Activated CD4-positive, alpha-beta T cell treated with anti-CD3 and anti-CD28 coated beads, Interleukin-2, amount 50 U/mL, for 16 hours (primary cell): ENCODE results near the gene C1orf52.

ENCODE experiments used
- DNase-seq: peaks from one replicate; pipeline ENCODE4 v3.0.0-alpha.2; 2020

Gene C1orf52

DNA sequence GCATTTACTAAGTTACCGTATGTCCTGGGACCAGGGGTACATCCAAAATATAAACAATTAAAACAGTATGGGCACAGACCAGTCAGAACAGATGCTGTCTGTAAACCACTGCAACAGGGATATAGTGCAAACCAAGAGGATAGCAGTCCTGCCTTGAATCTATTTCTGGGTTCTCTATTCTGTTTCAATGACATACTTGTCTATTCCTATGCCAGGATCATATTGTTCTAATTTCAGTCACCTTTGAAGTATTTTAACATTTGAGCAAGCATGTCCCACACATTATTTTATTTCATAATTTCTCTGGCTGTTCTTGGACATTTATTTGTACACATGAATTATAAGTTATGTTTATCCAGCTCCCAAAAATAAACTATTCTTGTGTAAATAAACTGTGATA lies 30.5 kb downstream of the C1orf52 start:
- no peak for DNase-seq

DNA sequence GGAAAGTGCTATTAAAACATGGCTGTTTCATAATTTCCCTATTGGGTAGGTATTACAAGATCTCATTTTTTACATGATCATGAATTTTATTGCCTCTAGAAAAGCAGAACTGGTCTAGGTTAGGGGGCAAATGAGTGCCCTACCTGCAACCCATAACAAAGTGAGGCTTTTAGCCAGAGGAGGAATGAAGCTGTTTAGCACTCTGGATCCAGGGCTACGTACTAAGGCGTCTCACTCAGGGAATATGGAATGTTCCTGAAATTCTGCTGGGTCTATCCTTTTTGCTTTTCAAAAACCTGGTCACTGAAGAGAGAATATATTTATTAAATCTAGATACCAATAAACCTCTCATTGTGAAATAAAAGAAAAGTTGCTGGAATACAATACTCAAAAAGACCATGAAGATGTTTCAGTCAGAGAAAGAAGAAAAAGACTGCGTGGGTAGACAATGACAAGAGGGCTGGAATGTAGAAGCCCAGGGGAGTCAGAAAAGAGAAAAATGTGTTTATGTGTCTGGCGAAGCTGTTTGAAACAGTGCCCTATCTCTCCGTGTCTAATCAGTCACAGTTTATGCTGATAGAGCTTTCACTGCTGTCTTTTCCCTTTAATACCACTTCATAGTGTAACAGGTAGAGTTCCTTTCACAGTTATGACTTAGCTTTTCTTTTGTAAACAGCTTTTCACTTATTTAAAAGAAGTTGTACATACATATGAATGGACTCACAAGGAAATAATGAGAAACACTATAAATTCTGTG lies 33.7 kb downstream of the C1orf52 start:
- no peak for DNase-seq

GRCh38 chr1:85224734-85225623 lies 34.5 kb downstream of the C1orf52 start:
- DNase-seq = no peak

DNA sequence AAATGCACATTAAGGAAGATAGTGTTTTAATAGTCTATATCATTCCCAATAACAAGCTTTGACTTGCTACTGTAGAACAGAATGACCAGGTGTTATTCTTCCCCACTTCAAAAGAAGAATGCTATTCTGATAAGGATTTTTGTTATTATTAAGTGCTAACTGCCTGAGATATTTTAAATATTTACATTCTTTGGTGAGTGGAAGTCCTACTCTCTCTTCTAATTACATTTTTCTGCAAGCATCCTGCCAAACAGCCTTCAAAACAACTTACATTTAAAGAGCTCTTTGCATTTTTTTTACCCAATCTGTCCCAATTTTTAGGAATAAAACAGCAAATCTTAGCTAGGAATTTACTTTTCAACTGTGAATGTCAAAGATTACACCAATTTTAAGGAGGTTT lies 35.2 kb downstream of the C1orf52 start:
- DNase-seq = no peak

DNA sequence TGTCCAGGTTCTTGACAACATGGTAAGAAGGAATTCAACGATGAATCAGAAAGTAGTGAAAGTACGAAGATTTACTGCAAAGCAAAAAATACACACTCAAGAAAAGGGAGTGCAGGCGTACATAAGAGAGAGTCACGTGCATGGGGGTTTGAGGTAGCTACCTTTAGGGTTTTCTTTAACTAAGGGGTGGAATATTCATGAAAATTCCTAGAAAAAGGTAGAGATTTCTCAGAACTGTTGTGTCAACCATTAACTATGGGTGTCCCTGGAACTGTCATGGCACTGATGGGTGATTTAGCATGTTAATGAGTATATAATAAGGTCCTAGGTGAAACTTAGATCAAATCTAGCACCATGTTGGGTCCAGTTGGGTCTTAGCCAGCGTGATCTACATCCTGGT lies 36.1 kb downstream of the C1orf52 start:
- DNase-seq = no peak

- no peak for DNase-seq
These were observed 38.7 kb downstream of the C1orf52 start for GRCh38 chr1:85220756-85221201.

DNA sequence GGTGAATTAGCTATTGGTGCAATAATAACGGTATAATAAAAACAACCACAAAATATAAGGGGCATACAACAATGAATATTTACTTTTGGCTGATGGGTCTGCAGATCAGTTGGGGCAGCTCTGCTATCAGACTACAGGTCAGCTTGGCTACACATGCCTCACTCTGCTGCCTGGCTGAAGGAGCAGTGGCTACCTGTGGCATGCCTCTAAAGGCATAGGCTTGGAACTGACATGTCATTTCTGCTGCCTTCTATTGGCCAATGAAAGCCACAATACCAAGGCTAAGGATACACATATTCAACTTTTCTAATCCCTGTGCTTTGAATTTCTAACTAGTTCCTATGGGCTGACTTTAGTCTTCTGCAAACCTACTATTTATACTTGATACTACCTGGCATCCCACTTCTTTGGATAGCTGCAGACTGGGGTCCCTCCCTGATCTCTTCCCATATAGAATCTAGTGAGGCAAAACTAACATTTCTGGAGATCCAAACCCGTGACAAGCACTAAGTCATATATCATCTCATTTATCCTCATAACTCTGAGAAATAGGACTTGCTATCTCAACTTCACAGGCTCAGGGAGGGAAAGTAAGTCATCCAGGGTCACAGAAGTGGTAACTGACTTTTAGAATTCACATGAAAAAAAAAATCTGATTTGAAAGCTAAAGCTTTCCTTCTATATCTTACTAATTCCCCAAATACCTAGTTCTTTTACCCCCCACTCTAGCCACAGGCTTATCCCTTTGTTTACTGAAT lies 39.4 kb downstream of the C1orf52 start:
- DNase-seq = no peak

DNA sequence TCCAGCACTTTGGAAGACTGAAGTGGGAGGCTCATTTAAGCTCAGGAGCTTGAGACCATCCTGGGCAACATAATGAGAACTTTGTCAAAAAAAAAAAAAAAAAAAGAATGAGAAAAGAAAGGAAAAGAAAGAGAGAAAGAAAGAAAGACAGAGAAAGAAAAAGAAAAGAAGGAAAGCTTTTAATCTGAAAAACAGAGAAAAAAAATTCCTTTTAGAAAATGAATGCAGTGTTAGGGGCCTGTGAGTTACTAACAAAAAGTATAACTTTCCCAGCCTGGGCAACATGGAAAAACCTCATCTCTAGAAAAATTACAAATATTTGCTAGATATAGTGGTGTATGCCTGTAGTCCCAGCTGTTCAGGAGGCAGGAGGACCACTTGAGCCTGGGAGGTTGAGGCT lies 42.8 kb downstream of the C1orf52 start:
- no peak for DNase-seq

- no peak for DNase-seq
These were observed 44.8 kb downstream of the C1orf52 start for GRCh38 chr1:85214654-85215053.

GRCh38 chr1:85208488-85208887 lies 51.0 kb downstream of the C1orf52 start:
- DNase-seq = no peak

- no peak for DNase-seq
These were observed 55.8 kb downstream of the C1orf52 start for GRCh38 chr1:85203573-85204171.

- DNase-seq = no peak
These were observed 56.6 kb downstream of the C1orf52 start for GRCh38 chr1:85202864-85203255.

DNA sequence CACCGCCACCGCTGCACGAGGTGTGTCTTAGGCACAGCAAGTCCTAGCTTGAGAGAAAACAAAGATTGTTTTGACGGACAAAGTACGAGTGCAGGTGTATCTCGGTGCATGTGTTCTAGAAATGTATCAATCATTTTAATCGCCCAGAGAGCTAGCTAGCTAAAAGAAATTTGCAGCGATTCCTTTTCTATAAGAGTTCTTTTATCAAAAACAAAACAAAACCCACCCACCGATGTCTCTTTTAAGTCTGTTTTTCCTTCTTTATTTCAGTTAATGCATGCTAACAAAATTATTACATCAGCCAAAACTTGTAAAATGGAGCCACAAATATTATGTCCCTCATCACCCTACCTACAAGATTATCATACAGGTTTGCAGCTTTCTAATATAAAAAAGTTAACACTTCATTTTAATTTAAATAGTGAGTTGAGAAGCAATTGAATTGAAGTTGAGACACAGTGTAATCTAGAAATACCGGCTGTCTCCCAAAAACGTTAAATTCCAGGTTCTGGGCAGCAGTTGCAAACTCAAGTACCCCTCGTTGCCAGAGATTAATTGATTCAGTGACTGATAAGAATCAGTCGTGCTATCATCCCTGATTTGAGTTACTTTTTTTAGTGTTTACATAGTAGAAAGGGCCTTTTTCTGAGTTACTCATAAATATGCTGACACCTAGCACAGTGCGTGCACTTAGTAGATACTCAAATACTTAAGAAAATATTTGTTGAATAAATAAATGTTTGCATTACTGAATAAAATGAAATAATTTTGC lies 57.2 kb downstream of the C1orf52 start:
- DNase-seq = no peak

GRCh38 chr1:85201340-85202091 lies 57.9 kb downstream of the C1orf52 start:
- peak; percentile 43 for DNase-seq

DNA sequence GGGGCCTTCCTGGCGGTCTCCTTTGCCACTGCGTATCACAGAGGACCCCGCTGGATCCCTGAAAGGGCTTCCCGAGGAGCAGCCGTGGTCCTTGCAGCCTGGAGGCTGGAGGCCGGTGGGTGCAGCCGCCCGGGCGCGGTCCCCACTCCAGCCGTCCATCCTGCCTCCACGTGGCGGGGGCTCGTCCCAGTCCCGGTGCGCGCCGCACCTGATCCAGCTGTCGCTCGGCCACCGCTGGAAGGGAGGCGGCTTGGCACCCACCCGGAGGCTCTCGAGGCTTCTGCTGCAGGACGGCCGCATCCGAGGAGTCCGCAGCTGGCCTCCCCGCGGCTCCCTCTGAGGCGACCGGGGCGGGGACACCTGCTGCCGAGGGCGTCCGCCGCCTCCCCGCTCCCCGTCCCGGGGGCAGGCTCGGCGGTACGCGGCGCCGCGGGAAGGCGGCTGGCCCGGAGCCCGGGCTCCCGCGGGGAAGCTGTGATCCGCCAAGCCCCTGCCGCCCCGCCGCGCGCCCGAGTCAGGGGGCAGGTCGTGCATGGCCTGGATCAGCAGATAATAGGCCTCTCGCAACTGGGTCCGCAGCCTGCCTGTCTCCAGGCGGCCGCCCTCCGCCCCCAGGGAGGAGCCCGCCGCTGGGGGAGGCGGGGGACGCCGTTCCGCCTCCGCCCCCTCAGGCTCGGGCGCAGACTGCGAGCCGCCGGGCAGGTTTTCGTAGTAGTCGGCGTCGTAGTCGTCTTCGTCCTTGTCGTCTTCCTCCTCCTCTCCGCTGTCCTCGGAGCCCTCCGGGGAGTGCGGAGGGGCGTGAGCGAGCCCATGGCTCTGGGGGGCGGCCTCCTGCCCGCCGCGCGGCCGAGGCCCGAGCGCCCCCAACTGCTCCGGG lies 58.8 kb downstream of the C1orf52 start, which contains the start of gene SYDE2:
TSS of gene SYDE2 (minus strand) at position 554 of the 877 bp plus-strand sequence. CDS start at position 534, 20 bp downstream.
- DNase-seq = peak; percentile 73
